GM19463 (cell line): ENCODE data around the gene BCAT1.
A peak's percentile ranks its signal among the peaks of the same experiment; 100 is the strongest.
"Not testable (repeated sequence)": the region's sequence is repeated elsewhere in the genome, so short reads cannot be mapped to it uniquely, and the experiment has no call there.

ENCODE experiments used
- ATAC-seq: cut with Tn5 transposase; IDR thresholded peaks from one replicate; pipeline ENCODE4 v1.9.1; 2021; ENCODE audit warnings: mild to moderate bottlenecking, moderate library complexity; ENCODE audit not compliant: unreplicated experiment

Gene BCAT1

DNA sequence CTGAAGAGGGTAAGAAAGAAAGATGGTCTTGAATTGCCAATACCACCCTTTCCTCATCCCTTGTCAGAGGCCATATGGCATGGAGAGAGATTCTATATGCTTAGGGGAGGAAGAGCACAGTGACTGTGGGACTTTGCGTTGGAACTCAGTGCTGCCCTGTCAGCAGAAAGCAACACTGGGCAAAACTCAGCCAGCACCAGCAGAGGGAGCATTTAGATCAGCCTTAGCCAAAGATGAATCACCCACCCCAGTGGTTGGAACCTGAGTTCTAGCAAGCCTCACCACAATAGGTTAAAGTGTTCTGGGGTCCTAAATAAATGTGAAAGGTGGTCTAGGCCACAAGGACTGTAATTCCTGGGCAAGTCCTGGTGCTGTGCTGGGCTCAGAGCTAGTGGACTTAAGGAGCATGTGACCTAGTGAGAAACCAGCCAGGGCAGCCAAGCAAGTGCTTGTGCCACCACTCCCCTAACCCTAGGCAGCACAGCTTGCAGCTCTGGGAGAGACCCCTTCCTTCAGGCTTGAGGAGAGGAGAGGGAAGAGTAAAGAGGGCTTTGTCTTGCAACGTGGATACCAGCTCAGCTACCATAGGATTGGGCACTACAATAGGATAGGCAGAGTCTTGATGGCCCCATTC is 11.4 kb upstream of the BCAT1 start:
- peak; percentile 78 for ATAC-seq

DNA sequence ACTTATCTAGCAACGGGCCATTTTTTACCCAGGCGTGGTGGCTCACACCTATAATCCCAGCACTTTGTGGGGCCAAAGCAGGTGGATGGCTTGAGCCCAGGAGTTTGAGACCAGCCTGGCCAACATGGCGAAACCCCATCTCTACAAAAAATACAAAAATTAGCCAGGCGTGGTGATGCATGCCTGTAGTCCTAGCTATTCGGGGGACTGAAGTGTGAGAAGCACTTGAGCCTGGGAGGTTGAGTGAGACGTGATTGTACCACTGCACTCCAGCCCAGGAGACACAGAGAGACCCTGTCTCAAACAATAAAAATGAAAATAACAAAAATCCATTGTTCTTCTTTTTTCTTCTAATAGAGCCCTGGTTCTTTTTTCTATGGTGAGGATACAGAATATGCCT is 7.5 kb upstream of the BCAT1 start:
- ATAC-seq: not testable (repeated sequence)

DNA sequence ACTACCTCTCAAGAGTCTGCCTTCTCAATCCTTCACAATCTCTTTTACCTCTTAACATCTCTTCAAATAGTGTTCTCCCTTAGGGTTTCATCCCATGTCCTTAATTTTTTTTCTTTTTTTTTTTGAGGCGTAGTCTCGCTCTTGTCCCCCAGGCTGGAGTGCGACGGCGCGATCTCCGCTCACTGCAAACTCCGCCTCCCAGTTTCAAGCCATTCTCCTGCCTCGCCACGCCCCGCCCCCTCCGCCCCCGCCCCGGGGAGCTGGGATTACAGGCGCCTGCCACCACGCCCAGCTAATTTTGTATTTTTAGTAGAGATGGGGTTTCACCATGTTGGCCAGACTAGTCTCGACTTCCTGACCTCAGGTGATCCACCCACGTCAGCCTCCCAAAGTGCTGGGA is 7.0 kb upstream of the BCAT1 start:
- no peak for ATAC-seq

DNA sequence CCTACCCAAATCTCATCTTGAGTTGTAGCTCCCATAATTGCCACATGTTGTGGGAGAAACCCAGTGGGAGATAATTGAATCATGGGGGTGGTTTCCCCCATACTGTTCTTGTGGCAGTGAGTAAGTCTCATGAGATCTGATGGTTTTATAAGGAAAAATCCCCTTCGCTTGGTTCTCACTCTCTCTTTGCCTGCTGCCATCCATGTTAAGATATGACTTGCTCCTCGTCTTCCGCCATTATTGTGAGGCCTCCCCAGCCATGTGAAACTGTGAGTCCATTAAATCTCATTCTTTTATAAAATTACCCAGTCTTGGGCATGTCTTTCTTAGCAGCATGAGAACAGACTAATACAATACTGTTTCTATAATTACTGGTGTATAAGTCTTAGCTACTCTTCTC is 6.5 kb upstream of the BCAT1 start:
- ATAC-seq: peak; percentile 20

DNA sequence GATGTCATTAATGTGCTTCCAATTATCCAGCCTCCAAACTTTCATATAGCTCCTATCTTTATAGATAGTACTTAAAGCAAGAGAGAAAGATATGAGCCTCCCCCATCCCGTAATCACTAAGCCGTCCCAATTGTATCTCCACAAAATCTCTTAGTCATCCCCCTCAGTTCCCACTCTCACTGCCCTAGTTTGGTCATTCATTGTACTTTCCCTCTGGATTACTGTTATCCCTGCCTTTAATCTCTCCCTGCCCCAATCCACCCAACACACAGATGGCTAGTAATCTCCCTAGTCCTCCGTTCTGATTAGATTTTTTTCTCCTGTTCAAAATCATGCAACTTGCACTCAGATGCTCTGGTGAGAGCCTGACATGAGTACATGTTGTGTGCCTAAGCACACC is 5.4 kb upstream of the BCAT1 start:
- no peak for ATAC-seq

DNA sequence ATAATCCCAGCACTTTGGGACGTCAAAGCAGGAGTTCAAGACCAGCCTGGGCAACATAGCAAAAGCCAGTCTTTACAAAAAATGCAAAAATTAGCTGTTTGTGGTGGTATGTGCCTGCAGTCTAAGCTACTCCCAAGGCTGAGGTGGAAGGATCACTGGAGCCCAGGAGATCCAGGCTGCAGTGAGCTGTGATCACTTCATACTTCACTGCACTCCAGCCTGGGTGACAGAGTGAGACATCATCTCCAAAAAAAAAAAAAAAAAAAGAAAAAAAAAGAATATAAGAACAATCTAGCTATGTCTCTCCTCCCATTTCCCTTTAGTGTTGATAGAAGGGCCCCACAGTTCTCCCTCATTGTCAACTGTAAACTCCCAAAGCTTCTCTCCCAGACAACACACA is 3.5 kb upstream of the BCAT1 start:
- ATAC-seq: no peak

DNA sequence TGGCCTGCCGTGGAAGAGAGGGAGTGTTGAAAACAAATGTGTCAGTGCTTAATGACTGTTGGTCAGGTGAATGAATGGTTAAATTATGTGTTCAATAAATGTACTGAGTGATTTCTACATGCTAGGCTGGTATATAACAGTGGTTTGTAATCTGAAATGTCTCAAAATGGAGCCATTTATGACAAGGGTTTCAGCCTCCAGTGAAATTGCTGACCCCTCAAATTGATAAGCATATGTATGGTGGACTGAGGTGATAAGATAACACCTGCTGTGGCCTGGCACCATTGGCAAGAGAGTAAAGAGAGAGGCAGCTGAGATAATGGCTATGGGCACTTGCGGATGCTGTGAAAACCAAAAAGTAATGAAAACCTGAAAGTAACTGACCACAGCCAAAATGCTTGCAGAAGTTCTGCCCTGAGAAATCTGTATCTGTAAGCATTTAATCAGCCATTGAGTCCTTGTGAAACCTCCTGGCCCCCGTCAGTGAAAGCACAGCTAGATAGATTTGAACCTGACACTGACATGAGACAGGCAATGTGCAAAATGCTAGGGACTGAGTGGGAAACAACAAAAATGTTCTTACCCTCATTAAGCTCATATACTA is 1.4 kb upstream of the BCAT1 start:
- ATAC-seq: peak; percentile 35

DNA sequence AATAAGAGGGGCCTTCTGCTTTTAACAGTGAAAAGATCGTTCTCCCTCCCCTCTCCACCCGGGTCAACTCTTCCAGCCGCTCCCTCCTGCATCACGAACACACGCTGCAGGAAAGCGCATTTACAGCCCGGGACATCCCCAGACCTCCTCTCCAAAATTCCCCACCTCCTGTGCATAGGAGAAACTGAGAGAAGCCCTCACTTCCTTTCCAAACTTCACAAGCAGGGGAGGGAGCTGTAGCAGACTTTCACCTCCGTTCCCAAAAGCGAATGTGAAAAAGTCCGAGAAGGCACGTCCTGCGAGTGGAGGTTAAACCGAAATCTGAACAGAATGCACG is 513 bp downstream of the BCAT1 start:
- no peak for ATAC-seq

DNA sequence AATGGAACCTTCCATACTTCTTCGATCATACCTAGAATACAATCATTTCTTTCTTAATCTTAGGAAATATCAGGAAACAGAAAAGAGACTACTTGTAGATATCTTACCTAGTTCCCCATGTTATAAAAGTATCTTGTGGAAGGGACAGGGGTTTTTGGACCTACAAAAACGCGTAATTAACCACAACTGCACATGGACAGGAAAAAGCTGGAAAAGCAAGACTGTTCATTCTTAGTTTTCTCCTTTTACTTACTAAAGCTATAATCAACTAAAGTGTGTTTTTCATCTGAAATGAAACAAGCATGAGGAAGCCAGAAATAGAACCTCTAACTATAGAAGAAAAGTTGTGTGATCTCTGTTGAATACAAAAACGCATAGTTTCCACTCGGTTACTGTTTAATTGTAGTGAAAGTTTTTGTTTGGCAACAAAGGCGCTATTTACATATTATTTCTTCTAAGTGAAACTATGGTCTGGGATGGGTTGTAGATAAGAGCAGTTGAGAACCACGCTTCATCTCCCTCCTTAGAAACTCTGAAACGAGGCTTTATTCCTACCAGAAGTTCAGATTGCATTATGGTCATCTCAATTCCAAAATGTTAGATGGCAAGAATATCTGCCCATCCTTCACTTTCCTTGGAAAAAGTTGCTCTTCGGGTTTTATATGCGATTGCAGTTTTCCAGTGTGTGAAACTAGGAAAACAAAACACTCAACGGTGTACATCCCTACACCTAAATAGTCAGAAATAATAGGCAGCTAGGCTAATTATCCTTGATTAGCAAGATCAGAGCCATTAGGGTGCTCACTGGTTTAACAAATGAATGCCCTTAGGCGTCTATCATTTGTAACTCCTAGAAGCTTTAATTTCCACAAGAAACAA is 1.1 kb downstream of the BCAT1 start:
- ATAC-seq: no peak

DNA sequence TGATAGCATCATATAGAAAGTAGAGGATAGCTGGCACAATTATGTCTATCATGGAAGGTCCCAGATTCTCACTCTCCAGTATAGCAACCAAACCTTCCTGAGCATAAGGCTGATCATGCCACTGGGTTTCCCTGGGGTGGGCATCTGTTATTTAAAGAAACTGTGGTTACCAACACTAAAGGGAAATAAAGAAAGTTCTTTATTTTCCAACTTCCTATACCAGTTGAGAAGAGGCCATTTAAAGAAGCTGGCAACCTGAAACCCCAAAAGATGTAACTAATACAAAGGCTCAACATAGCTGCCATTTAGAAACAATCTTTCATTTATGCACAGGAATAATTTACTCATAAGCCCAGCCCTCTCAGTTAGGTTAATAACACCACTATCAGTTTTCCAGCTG is 3.1 kb downstream of the BCAT1 start:
- ATAC-seq: no peak

DNA sequence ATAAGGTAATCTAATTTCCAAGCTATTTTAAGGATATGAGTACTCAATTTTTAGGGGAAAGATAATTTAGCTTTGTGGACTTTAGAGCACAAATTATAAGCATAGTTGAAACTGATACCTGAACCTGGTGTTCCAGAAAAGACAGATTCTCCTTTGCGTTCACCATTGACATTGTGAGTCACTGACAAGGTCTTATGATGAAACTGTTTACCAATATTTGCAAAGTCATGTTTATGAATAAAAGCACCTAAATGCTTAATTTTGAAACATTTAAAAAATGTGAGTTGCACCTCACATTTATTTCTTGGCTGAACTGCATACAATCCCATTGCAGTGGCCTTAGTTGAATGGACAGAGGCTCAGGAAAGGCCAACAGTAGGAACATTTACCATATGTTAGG is 3.9 kb downstream of the BCAT1 start:
- ATAC-seq: no peak

DNA sequence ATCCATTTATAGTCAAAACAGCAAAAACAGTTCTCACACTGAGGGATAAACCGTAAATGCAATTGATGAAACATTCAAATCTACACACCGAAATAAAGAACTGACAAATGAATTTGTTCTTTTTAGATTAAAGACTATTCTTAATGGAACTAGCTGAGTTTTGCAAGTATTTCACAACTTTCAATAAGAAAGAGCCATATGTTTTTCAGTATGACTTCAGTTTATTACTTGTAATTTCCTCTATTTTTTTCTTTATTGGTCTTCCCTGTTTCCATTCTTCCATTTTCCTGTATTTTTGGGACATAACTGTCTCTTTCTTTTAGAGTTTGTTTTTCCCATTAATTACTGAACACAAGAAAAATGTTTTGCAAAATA is 4.3 kb downstream of the BCAT1 start:
- no peak for ATAC-seq

DNA sequence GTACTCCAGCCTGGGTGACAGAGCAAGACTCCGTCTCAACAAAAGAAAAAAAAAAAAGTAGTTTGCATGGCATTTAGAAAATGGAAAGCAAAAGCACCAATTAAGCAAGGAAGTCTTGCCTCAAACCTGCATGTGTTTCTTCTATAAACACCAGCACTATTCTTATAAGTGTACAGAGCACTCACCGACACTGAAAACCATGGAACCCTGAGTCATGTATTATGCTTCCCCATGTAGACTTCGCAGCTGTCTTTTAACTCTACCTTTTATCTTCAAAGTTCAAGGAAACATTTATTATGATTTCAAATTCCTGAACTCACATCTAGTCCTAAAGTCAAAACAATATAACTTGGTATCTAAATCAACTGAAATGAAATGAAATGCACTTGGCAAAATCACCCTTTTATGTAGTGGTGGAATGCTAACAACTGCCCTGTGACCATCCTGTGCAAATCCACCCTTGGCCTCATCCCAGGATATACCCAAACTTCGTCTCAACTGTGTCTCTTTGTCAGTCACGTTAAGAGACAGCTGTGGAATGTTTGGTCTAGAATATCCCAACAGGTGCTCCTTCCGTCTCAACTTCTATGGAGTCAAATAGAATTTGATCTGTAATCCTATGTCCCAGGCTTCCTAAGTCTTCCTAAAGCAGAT is 4.8 kb downstream of the BCAT1 start:
- no peak for ATAC-seq

DNA sequence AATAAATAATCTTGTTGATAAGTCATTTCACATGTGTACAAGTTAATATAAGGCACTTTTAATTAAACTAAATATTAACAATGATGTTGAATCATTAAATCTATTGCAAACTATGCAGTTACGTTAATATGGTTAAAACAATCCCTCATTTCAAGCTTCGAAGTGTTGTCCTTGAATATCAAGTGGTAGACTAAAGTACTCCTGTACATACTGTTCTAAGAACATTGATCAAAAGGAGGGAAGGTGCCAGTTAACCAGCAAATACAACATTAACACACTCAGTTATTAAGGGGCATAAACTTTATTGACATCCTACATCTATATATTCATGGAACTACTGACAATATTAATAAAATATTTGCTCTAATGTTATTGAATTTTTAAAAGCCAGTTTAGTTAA is 8.7 kb downstream of the BCAT1 start:
- no peak for ATAC-seq

DNA sequence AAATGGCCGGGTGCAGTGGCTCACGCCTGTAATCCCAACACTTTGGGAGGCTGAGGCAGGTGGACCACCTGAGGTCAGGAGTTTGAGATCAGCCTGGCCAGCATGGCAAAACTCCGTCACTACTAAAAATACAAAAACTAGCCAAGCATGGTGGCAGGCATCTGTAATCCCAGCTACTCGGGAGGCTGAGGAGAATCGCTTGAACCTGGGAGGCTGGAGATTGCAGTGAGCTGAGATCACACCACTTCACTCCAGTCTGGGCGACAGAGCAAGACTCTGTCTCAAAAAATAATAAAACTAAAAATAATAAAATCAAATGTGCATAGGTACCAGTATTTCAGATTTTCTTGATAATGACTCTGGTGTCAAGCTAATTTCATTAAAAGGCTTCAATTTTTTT is 9.3 kb downstream of the BCAT1 start:
- ATAC-seq: not testable (repeated sequence)

DNA sequence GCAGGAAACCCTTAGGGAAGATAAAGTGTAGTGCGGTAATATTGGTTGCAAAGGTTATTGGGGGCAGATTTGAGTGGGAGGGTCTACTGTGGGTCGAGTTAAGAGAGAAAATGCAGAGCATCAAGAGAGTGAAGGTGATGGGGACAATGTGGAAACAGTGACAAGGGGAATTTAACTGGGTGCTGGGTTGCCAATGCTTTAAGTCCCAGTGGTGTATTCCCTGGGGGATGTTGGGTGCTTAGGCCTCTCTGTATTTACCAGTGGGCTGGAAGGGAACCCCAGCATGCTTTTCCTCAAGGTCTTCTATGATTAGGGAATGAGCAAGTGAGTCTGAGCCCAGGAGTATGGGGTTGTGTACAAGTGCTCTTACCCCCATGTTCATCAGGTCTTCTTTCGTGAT is 10.6 kb downstream of the BCAT1 start:
- no peak for ATAC-seq

DNA sequence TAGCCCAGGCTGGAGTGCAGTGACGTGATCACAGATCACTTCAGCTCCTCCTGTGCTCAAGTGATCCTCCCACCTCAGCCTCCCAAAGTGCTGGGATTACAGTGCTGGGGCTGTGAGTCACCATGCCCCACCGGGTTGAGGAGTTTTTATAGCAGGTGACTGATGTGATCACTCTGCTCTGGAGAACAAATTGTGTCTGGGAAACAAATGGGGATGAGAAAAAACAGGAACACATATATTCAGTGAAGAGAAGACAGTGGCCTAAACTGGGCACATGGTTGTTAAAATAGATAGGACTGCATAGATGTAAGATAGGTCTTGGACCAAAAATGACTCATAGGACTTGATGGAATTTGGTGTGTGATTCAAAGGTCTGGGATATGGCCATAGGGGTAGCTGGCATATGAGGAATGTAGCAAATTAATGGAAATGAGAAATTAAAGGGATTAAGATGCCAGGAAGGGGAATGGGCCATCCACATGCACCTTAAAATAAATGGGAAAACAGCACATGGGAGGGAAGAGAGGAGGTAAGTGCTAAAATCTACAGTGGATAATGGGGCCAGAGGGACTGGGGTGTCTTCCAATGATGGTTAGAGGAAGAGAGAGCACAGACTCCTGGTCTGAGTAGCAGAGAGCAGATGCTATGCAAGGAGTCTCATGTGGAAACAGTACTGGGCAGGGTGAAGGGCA is 11.2 kb downstream of the BCAT1 start:
- no peak for ATAC-seq

DNA sequence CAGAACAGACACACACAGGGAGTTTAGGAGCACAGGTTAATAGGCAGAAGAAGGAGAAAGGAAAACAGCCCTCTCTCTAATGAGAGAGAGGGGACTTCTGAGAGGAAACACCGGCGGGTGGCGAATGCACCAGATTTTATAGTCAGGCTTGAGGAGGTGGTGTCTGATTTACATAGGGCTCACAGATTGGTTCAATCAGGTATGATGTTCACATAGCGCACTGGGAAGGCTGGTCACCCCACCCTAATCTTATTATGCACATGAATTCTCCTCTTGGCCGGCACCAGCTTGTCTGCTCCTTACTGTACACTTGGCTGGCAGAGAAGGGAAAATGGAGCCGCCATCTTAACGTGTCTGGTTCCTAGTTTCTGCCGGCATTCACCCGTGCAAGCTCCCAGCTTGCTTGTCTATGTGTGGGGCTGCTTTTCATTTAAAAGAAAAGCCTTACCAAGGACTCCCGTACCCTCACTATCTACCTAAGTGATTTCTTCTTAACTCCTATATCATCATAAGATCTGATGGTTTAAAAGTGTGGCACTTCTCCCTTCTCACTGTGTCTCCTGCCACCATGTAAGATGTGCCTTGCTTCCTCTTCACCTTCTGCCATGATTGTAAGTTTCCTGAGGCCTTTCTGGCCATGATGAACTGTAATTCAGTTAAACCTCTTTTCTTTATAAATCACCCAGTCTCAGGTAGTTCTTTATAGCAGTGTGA is 15.1 kb downstream of the BCAT1 start:
- no peak for ATAC-seq

DNA sequence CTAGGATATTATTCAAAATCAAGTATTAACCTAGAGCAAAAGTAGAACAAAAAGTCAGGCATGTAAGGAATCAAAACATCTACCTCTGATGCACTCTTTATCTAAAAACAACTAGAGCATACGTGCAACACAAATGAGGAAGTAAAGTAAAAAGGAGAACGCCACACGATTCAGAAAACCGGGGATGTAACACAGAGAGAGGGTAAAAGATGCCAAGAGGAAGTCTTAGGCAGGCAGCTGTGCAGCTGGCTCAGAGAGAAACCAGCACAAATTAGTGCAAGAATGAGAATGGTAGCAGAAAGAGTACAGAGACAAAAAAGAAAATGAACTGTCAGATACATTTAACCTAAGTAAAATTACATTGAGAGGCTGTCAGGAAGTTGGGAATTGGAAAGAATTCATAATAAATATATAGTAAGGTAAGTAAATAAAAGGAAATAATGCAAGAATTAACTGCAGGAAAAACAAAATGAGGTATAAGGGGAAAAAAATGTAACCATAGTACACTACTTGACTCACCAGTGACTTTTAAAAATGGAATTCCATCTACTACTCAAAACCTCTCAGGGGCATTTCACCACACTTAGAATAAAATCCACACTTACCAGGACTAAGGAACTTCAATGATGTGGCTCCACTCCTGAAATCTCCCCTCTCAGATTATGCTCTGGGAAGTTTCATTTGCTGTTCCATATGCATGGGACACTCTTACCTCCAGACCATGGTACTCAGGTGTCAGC is 17.1 kb downstream of the BCAT1 start:
- ATAC-seq: peak; percentile 93

DNA sequence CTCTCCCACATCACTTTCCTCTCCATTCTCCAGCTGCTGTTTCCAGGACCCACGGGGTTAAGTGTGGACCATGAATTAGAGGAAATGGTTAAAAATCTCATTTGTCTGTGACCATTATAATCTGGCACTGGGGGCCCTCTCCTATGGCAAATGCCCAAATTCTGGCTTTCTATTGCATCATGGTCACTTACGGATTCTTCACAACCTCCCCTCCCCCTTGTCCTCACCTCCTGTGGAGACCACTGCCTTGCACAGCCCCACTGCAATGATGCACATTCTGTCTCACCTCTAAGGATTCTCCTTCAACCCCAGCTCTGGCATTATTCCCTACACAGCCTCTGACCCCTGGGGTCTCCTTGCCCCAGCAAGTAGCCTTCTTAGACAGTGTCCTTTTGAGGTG is 18.9 kb downstream of the BCAT1 start:
- ATAC-seq: no peak
